22Rv1 (cell line): ENCODE results near the gene LHFPL4.

ENCODE experiments used
- CTCF ChIP-seq: fragments of 450-650 bp; IDR thresholded peaks from 2 replicates; pipeline ENCODE4 v1.5.1; 2017; ENCODE audit warnings: mild to moderate bottlenecking
- ZFX ChIP-seq: fragments of 450-650 bp; IDR thresholded peaks from 2 replicates; pipeline ENCODE4 v1.6.1; 2017; ENCODE audit warnings: antibody characterized with exemption, borderline replicate concordance

DNA sequence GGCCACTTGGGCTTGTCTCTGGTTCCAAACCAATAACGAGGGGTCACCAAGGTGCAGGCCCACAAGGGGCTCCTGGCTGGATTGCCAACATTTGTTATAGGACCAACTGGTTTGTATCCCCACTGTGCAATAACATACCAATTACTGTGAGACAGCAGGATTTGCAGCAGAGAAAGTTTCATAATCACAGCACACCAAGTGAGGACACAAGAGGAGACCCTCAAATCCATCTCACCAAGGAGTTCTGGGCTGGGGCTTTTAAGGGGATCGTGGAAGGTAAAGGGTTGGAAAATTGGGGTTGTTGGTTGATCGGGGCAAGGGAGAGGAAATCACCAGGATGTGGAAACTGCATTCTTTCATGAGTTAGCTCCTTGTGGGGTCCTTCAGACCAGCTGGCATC lies 29.7 kb upstream of the LHFPL4 start:
- TF ChIP-seq CTCF (no peak), ZFX (no peak)
